Measurements from ENCODE around the gene VPS33A.
"Not testable (repeated sequence)": the region's sequence is repeated elsewhere in the genome, so short reads cannot be mapped to it uniquely, and the experiment has no call there.

Gene VPS33A

GRCh38 chr12:122203301-122204166, 62.8 kb downstream of the VPS33A start, which contains the start of gene B3GNT4:
Gene B3GNT4 (plus strand): TSS chr12:122203709. CDS start chr12:122204619, 910 bp downstream.
- no peak for DNase-seq

GRCh38 chr12:122202811-122203210, 63.5 kb downstream of the VPS33A start:
- DNase-seq, result not testable (repeated sequence)

- no peak for DNase-seq
Observed at GRCh38 chr12:122202017-122202416, 64.3 kb downstream of the VPS33A start.

GRCh38 chr12:122201381-122201780, 64.9 kb downstream of the VPS33A start:
- no peak for DNase-seq

- DNase-seq, result no peak
Observed at GRCh38 chr12:122200541-122201175, 65.6 kb downstream of the VPS33A start.

GRCh38 chr12:122199484-122200355, 66.6 kb downstream of the VPS33A start:
- DNase-seq, result no peak

- no peak for DNase-seq
Observed at GRCh38 chr12:122197612-122197966, 68.7 kb downstream of the VPS33A start.

- DNase-seq, result no peak
Observed at GRCh38 chr12:122195405-122195804, 70.9 kb downstream of the VPS33A start.

GRCh38 chr12:122194804-122195203, 71.5 kb downstream of the VPS33A start:
- DNase-seq, result no peak

GRCh38 chr12:122192441-122192840, 73.9 kb downstream of the VPS33A start:
- DNase-seq, result no peak

- DNase-seq, result no peak
Observed at GRCh38 chr12:122190842-122191668, 75.2 kb downstream of the VPS33A start.

- DNase-seq, result no peak
Observed at GRCh38 chr12:122189626-122190475, 76.4 kb downstream of the VPS33A start.

- DNase-seq, result no peak
Observed at GRCh38 chr12:122187466-122187865, 78.8 kb downstream of the VPS33A start.

GRCh38 chr12:122185494-122186082, 80.7 kb downstream of the VPS33A start:
- DNase-seq, result no peak

GRCh38 chr12:122185079-122185478, 81.2 kb downstream of the VPS33A start:
- no peak for DNase-seq

- DNase-seq, result no peak
Observed at GRCh38 chr12:122184517-122184916, 81.8 kb downstream of the VPS33A start.

- DNase-seq, result no peak
Observed at GRCh38 chr12:122183588-122183940, 82.7 kb downstream of the VPS33A start.

- DNase-seq, result no peak
Observed at GRCh38 chr12:122182887-122183587, 83.3 kb downstream of the VPS33A start, which contains the start of gene LRRC43. Gene LRRC43 (plus strand): TSS chr12:122183123. CDS start chr12:122183145, 22 bp downstream.
